Epidermal melanocyte (primary cell): Measurements from ENCODE around the gene FSIP1.

ENCODE experiments used
- DNase-seq: peaks from one replicate; pipeline ENCODE4 v3.0.0; 2011; ENCODE audit warnings: low spot score; ENCODE audit not compliant: insufficient read length

Gene FSIP1

GRCh38 chr15:39596358-39597051 lies 186.1 kb downstream of the FSIP1 start:
- DNase-seq, result no peak

GRCh38 chr15:39595338-39596221 lies 187.1 kb downstream of the FSIP1 start:
- no peak for DNase-seq

- DNase-seq, result no peak
Observed at GRCh38 chr15:39594446-39595337, 187.9 kb downstream of the FSIP1 start.

GRCh38 chr15:39593656-39594445 lies 188.8 kb downstream of the FSIP1 start:
- no peak for DNase-seq

GRCh38 chr15:39593071-39593655 lies 189.5 kb downstream of the FSIP1 start:
- DNase-seq, result no peak

- no peak for DNase-seq
Observed at GRCh38 chr15:39592500-39592899, 190.1 kb downstream of the FSIP1 start.

- DNase-seq, result no peak
Observed at GRCh38 chr15:39591896-39592315, 190.7 kb downstream of the FSIP1 start.

- no peak for DNase-seq
Observed at GRCh38 chr15:39591141-39591895, 191.3 kb downstream of the FSIP1 start.

GRCh38 chr15:39589815-39590644 lies 192.6 kb downstream of the FSIP1 start:
- DNase-seq, result no peak

GRCh38 chr15:39589193-39589814 lies 193.3 kb downstream of the FSIP1 start:
- no peak for DNase-seq

GRCh38 chr15:39588531-39589192 lies 194.0 kb downstream of the FSIP1 start:
- DNase-seq, result no peak

GRCh38 chr15:39587731-39588530 lies 194.7 kb downstream of the FSIP1 start:
- DNase-seq, result no peak

- no peak for DNase-seq
Observed at GRCh38 chr15:39587096-39587721, 195.4 kb downstream of the FSIP1 start.

- no peak for DNase-seq
Observed at GRCh38 chr15:39586387-39587095, 196.1 kb downstream of the FSIP1 start.

- no peak for DNase-seq
Observed at GRCh38 chr15:39585871-39586301, 196.8 kb downstream of the FSIP1 start.

GRCh38 chr15:39585389-39585841 lies 197.2 kb downstream of the FSIP1 start:
- no peak for DNase-seq
